WTC11 (cell line): ENCODE data around the gene SLC17A4. TPM values are rescaled to one million over a fixed set of nuclear protein-coding genes. Genes with fewer than 3 reads are reported as not detected.

Source experiments
- ATAC-seq: fragments of 200-7000 bp; cut with Tn5 transposase; 2 replicates; pipeline ENCODE4 v1.10.0; 2021; ENCODE audit warnings: mild to moderate bottlenecking, moderate library complexity
- CTCF ChIA-PET: fragments of 300-600 bp; sonication (Branson Sonifier 250); formaldehyde crosslinking; loops from one replicate; lab custom pipeline; 2021; ENCODE audit warnings: antibody characterized with exemption; lab: Charles Lee
- POLR2A ChIA-PET: fragments of 350-600 bp; sonication (Branson Sonifier 250); formaldehyde crosslinking; loops from one replicate; lab custom pipeline; 2021; ENCODE audit warnings: antibody characterized with exemption; lab: Charles Lee
- DNase-seq: peaks from one replicate; pipeline ENCODE4 v3.0.0; 2021; ENCODE audit warnings: low spot score
- H3K27ac Mint-ChIP-seq: 2 replicates; pipeline ENCODE4 v1.8.0; 2021; ENCODE audit warnings: mixed read lengths
- H3K27me3 Mint-ChIP-seq: 2 replicates; pipeline ENCODE4 v1.8.0; 2021; ENCODE audit warnings: low read depth, mild to moderate bottlenecking, moderate library complexity, mixed read lengths
- H3K36me3 Mint-ChIP-seq: 2 replicates; pipeline ENCODE4 v1.8.0; 2021; ENCODE audit warnings: mixed read lengths
- H3K4me1 Mint-ChIP-seq: 2 replicates; pipeline ENCODE4 v1.8.0; 2022; ENCODE audit warnings: mixed read lengths
- H3K4me3 Mint-ChIP-seq: 2 replicates; pipeline ENCODE4 v1.8.0; 2021; ENCODE audit warnings: mild to moderate bottlenecking, moderate library complexity, mixed read lengths
- H3K9me3 Mint-ChIP-seq: 2 replicates; pipeline ENCODE4 v1.8.0; 2021; ENCODE audit warnings: mixed read lengths
- CDX4 ChIP-seq: fragments of 250-450 bp; sonication (Bioruptor Pico); IDR thresholded peaks from 2 replicates; pipeline ENCODE4 v1.9.0; 2021; ENCODE audit warnings: moderate library complexity, mild to moderate bottlenecking, inconsistent platforms, borderline replicate concordance
- E2F5 ChIP-seq: sonication (generic); formaldehyde crosslinking; IDR thresholded peaks from 2 replicates; pipeline ENCODE4 v1.8.1; 2022; ENCODE audit warnings: mild to moderate bottlenecking, moderate library complexity, missing genetic modification reagents
- ETV6 ChIP-seq: sonication (generic); formaldehyde crosslinking; IDR thresholded peaks from 2 replicates; pipeline ENCODE4 v1.8.1; 2022; ENCODE audit warnings: mild to moderate bottlenecking, missing genetic modification reagents
- FOXJ3 ChIP-seq: sonication (generic); formaldehyde crosslinking; IDR thresholded peaks from 2 replicates; pipeline ENCODE4 v1.9.0; 2021; ENCODE audit warnings: missing genetic modification reagents, mild to moderate bottlenecking, borderline replicate concordance
- FOXK1 ChIP-seq: sonication (generic); formaldehyde crosslinking; IDR thresholded peaks from 2 replicates; pipeline ENCODE4 v1.8.0; 2022; ENCODE audit warnings: mild to moderate bottlenecking, moderate library complexity, missing genetic modification reagents
- FOXP4 ChIP-seq: sonication (generic); formaldehyde crosslinking; IDR thresholded peaks from 2 replicates; pipeline ENCODE4 v1.8.0; 2022; ENCODE audit warnings: mild to moderate bottlenecking, missing genetic modification reagents
- GRHL2 ChIP-seq: fragments of 250-450 bp; sonication (Bioruptor Pico); IDR thresholded peaks from 2 replicates; pipeline ENCODE4 v1.8.0; 2022; ENCODE audit warnings: mild to moderate bottlenecking, moderate library complexity; ENCODE audit not compliant: insufficient replicate concordance, severe bottlenecking
- HMGXB4 ChIP-seq: sonication (generic); formaldehyde crosslinking; IDR thresholded peaks from 2 replicates; pipeline ENCODE4 v1.8.1; 2023; ENCODE audit warnings: mild to moderate bottlenecking, moderate library complexity, missing genetic modification reagents
- IRF1 ChIP-seq: sonication (generic); formaldehyde crosslinking; IDR thresholded peaks from 2 replicates; pipeline ENCODE4 v1.8.0; 2023; ENCODE audit warnings: missing genetic modification reagents
- JAZF1 ChIP-seq: fragments of 250-450 bp; sonication (Bioruptor Pico); IDR thresholded peaks from 2 replicates; pipeline ENCODE4 v1.9.0; 2021; ENCODE audit warnings: moderate library complexity, mild to moderate bottlenecking, inconsistent platforms
- KAT7 ChIP-seq: sonication (generic); formaldehyde crosslinking; IDR thresholded peaks from 2 replicates; pipeline ENCODE4 v1.8.1; 2023; ENCODE audit warnings: missing genetic modification reagents, mild to moderate bottlenecking, borderline replicate concordance
- NFE2L1 ChIP-seq: sonication (generic); formaldehyde crosslinking; IDR thresholded peaks from 2 replicates; pipeline ENCODE4 v1.8.1; 2023; ENCODE audit warnings: missing genetic modification reagents
- NR1H2 ChIP-seq: sonication (generic); formaldehyde crosslinking; IDR thresholded peaks from 2 replicates; pipeline ENCODE4 v1.9.0; 2021; ENCODE audit warnings: mild to moderate bottlenecking, moderate library complexity, missing genetic modification reagents
- OVOL2 ChIP-seq: fragments of 250-450 bp; sonication (Bioruptor Pico); IDR thresholded peaks from 2 replicates; pipeline ENCODE4 v1.9.0; 2021; ENCODE audit warnings: mild to moderate bottlenecking, borderline replicate concordance
- SMAD4 ChIP-seq: sonication (generic); formaldehyde crosslinking; IDR thresholded peaks from 2 replicates; pipeline ENCODE4 v1.8.0; 2022; ENCODE audit warnings: mild to moderate bottlenecking, missing genetic modification reagents
- STAT6 ChIP-seq: sonication (generic); formaldehyde crosslinking; conservative IDR thresholded peaks from 2 replicates; pipeline ENCODE4 v1.8.1; 2023; ENCODE audit warnings: mild to moderate bottlenecking, low read depth, missing genetic modification reagents, moderate library complexity
- TCF7 ChIP-seq: sonication (generic); formaldehyde crosslinking; IDR thresholded peaks from 2 replicates; pipeline ENCODE4 v1.8.0; 2022; ENCODE audit warnings: mild to moderate bottlenecking, low read depth, missing genetic modification reagents, moderate library complexity
- TEAD1 ChIP-seq: sonication (generic); formaldehyde crosslinking; IDR thresholded peaks from 2 replicates; pipeline ENCODE4 v1.8.0; 2022; ENCODE audit warnings: mild to moderate bottlenecking, missing genetic modification reagents
- TEAD4 ChIP-seq: sonication (generic); formaldehyde crosslinking; IDR thresholded peaks from 2 replicates; pipeline ENCODE4 v1.8.0; 2022; ENCODE audit warnings: mild to moderate bottlenecking, missing genetic modification reagents
- ZBTB21 ChIP-seq: sonication (generic); formaldehyde crosslinking; IDR thresholded peaks from 2 replicates; pipeline ENCODE4 v1.8.1; 2023; ENCODE audit warnings: mild to moderate bottlenecking, missing genetic modification reagents, borderline replicate concordance
- ZBTB43 ChIP-seq: sonication (generic); formaldehyde crosslinking; IDR thresholded peaks from 2 replicates; pipeline ENCODE4 v1.8.1; 2023; ENCODE audit warnings: mild to moderate bottlenecking, missing genetic modification reagents
- ZNF138 ChIP-seq: sonication (generic); formaldehyde crosslinking; conservative IDR thresholded peaks from 2 replicates; pipeline ENCODE4 v1.8.1; 2022; ENCODE audit warnings: mild to moderate bottlenecking, moderate library complexity, missing genetic modification reagents
- ZNF232 ChIP-seq: sonication (generic); formaldehyde crosslinking; IDR thresholded peaks from 2 replicates; pipeline ENCODE4 v1.8.0; 2022; ENCODE audit warnings: mild to moderate bottlenecking, missing genetic modification reagents
- ZNF281 ChIP-seq: sonication (generic); formaldehyde crosslinking; IDR thresholded peaks from 2 replicates; pipeline ENCODE4 v1.8.0; 2023; ENCODE audit warnings: mild to moderate bottlenecking, missing genetic modification reagents
- total RNA-seq: library from RNA; stranded (reverse); gene quantifications from 3 replicates; pipeline ENCODE4 v1.2.3, GENCODE V29; 2021

SLC17A4 gene
- total RNA-seq, 1 experiment from 2014 or later, result not detected

- ChIA-PET CTCF (no interaction called here), POLR2A (no interaction called here)
- ATAC-seq, result no peak
- Mint-ChIP-seq H3K36me3 (no peaks in the 10 kb centered on the region), H3K9me3 (peaks cover 4% of the 10 kb centered on the region; the same call in 1 of the 2 replicates), H3K27me3 (no peaks in the 10 kb centered on the region), H3K27ac (no peak overlapping the region), H3K4me3 (no peak overlapping the region), H3K4me1 (no peaks in the 10 kb centered on the region)
- TF ChIP-seq ZNF138 (CRISPR knock-in tag) (no peak), CDX4 (no peak), HMGXB4 (CRISPR knock-in tag) (no peak), TCF7 (no peak), OVOL2 (CRISPR knock-in tag) (no peak), FOXJ3 (CRISPR knock-in tag) (no peak), ZNF232 (CRISPR knock-in tag) (no peak)
- no peak for DNase-seq
Observed at GRCh38 chr6:25794784-25795183, 40.2 kb downstream of the SLC17A4 start.

GRCh38 chr6:25801436-25801835 is 46.9 kb downstream of the SLC17A4 start:
- ChIA-PET POLR2A (no interaction called here), CTCF (no interaction called here)
- Mint-ChIP-seq H3K4me3 (no peak overlapping the region), H3K9me3 (no peaks in the 10 kb centered on the region), H3K36me3 (no peaks in the 10 kb centered on the region), H3K27me3 (no peaks in the 10 kb centered on the region), H3K4me1 (peaks cover 6% of the 10 kb centered on the region), H3K27ac (no peak overlapping the region)
- DNase-seq (no peak), ATAC-seq (no peak)
- no peak for TF ChIP-seq GRHL2
- no peak for TF ChIP-seq ETV6 (CRISPR knock-in tag)
- no peak for TF ChIP-seq E2F5 (CRISPR knock-in tag)
- TF ChIP-seq NFE2L1 (CRISPR knock-in tag), result no peak
- no peak for TF ChIP-seq TEAD4 (CRISPR knock-in tag)
- no peak for TF ChIP-seq TEAD1 (CRISPR knock-in tag)
- no peak for TF ChIP-seq ZNF281
- no peak for TF ChIP-seq ZBTB43 (CRISPR knock-in tag)
- TF ChIP-seq SMAD4, result no peak
- no peak for TF ChIP-seq NR1H2 (CRISPR knock-in tag)
- no peak for TF ChIP-seq ZBTB21 (CRISPR knock-in tag)
- TF ChIP-seq FOXK1 (CRISPR knock-in tag), result no peak
- TF ChIP-seq STAT6 (CRISPR knock-in tag), result no peak
- TF ChIP-seq FOXP4, result no peak
- TF ChIP-seq KAT7, result no peak
- no peak for TF ChIP-seq IRF1 (CRISPR knock-in tag)
- TF ChIP-seq JAZF1, result no peak
